Activated naive CD4-positive, alpha-beta T cell treated with Interleukin-2 at 50 U/mL for 16 hours (primary cell): ENCODE data around the gene CEP89.

ENCODE experiments used
- DNase-seq: peaks from one replicate; pipeline ENCODE4 v3.0.0-alpha.2; 2020

CEP89 gene

DNA sequence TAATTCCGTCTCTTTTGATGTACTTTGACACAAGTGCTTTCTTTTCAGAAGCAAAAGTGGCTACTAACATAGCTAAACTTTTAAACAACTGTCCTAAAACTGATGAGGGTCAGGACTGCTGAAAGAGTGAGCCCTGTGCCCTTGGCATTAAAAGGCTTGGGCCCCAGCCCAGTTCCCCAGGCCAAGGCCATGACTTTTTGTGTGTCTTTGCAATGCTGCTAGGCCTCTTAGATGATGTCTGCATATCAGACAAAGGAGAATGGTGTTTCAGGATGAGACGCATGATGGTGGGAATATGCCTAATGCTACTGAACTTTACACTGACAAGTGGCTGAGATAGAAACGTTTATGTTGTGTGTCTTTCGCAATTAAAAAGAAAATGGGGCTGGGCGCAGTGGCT is 140.1 kb downstream of the CEP89 start:
- no peak for DNase-seq

GRCh38 chr19:32830231-32831014 is 141.3 kb downstream of the CEP89 start:
- no peak for DNase-seq

DNA sequence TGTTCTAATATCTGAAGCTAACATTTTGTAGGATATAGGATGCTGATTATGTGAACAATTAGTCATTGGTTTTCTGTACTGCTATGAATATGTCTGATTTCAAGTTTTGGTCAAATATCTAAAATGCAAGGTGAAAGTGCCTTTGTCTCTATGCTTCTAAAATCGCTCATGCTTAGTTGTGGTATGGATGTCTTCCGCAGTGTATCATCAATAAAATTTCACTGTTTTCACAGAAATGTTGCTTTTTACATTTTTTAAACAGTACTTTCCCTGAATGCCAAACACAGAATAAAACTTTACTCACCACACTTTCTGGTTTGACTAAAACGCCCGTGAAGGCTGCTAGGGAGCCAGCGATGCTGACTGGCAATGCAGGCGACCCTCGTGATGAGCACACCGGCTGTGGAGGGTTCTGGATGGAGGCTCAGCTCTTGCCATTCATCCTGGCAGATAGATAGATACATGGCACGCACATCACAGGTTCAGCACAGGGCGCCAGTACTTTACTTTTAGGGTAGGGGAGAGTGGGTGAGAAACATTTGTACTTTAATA is 142.3 kb downstream of the CEP89 start:
- DNase-seq, result no peak

GRCh38 chr19:32828643-32829344 is 143.0 kb downstream of the CEP89 start:
- DNase-seq, result no peak

DNA sequence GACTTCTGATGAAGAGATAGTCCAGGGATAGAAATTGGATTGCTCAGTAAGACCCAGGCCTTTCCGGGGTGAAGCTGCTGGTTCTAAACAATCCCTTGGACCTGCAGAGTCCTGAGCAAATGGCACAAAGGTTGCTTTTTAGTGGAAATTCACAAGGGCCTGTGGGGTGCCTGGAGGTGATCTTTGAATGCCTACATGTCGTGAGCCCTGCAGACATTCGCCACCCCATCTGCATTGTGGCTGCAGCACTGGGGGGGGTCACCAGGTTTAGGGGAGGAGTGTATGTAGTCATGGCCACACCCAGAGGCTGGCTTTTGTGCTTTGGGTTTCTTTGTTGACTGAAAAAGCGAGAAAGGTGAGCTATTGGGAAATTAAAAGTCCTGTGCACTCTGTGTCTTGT is 143.6 kb downstream of the CEP89 start:
- no peak for DNase-seq
